A549 treated with RU486 at 1 μM for 4 hours (cell line): ENCODE data around the gene SNRPB2. TPM values are rescaled to one million over a fixed set of nuclear protein-coding genes. Genes with fewer than 3 reads are reported as not detected.

Source experiments
- total RNA-seq: library from RNA; stranded (reverse); fragments of 200-300 nt; extraction: Qiagen RNA extraction; gene quantifications from 5 replicates; pipeline ENCODE4 v1.2.3, GENCODE V29; 2022; ENCODE audit warnings: low read depth

Gene SNRPB2
- 114 to 170 TPM (median 123 TPM) in 5 replicates for total RNA-seq

DNA sequence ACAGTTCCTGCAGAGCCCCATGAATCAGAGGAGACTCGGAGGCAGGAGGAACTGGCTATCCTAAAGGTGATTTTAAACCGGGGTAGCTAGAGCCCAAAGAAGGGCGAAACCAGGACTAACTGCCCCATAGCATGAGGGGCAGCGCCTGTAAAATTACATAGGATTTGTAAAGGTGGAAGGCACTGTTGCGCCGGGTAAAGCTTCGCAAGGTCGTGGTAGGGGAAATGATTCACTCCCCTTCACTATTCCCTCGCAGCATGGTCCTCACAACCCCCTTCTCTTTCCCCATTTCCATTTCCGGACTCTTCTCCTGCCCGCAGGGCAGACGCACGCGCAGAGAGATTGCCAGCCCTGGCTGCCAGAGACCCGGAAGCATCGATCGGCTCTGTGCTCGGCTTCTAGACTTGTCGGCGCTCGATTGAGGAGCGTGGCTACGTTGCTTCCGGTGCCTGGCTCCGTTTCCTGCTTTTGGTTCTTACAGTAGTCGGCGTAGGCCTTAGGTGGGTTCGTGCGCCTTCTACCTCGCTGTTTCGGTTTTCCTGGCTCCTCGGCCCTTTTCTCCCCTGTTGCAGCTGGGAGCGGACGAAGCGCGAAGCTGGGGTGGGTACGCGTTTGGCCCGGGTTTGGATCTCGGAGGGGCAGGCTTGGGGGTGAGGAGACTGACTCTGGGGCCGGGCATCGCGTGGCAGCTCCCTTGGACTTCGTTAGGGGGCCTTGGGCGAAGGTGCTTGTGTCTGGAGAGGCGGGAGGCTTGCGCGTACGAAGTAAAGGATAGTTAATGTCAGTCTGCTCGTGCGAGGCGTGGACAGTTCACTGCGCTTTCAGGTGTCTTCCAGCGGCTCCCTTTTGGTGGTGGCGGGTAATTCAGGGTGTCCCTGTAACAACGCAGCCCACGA, at the start of gene SNRPB2:
Gene SNRPB2 (plus strand): TSS at position 462 of the 896 bp plus-strand sequence. CDS start 1,677 bp downstream, outside the sequence.

GRCh38 chr20:16748308-16748900, 18.6 kb downstream of the SNRPB2 start, which contains the start of gene OTOR:
OTOR (plus strand) TSS chr20:16748358; CDS start chr20:16748402, 44 bp downstream.

Other genes starting within 250 kb of the SNRPB2 start
- 11.7 to 14.2 TPM (median 13.8 TPM) in 5 replicates for gene KIF16B, start 156.6 kb upstream of the SNRPB2 start, total RNA-seq
- not detected in 5 replicates for gene OTOR, start 18.3 kb downstream of the SNRPB2 start, total RNA-seq